HG03442 (cell line): ENCODE measurements around the gene ARFGAP2.
A peak's percentile ranks its signal among the peaks of the same experiment; 100 is the strongest.
"Not testable (repeated sequence)": the region's sequence is repeated elsewhere in the genome, so short reads cannot be mapped to it uniquely, and the experiment has no call there.

Source experiments
- ATAC-seq: cut with Tn5 transposase; IDR thresholded peaks from one replicate; pipeline ENCODE4 v1.9.1; 2021; ENCODE audit warnings: mild to moderate bottlenecking, moderate library complexity; ENCODE audit not compliant: unreplicated experiment

The ARFGAP2 gene

GRCh38 chr11:47149782-47150181 lies 26.9 kb downstream of the ARFGAP2 start:
- ATAC-seq, result no peak

GRCh38 chr11:47148903-47149531 lies 27.7 kb downstream of the ARFGAP2 start:
- no peak for ATAC-seq

- no peak for ATAC-seq
Measured at GRCh38 chr11:47148270-47148669, 28.4 kb downstream of the ARFGAP2 start.

- no peak for ATAC-seq
Measured at GRCh38 chr11:47147681-47148080, 29.0 kb downstream of the ARFGAP2 start.

GRCh38 chr11:47147250-47147649 lies 29.4 kb downstream of the ARFGAP2 start:
- ATAC-seq, result no peak

- no peak for ATAC-seq
Measured at GRCh38 chr11:47144541-47144940, 32.1 kb downstream of the ARFGAP2 start.

- ATAC-seq, result no peak
Measured at GRCh38 chr11:47143322-47143721, 33.4 kb downstream of the ARFGAP2 start.

- no peak for ATAC-seq
Measured at GRCh38 chr11:47139878-47140277, 36.8 kb downstream of the ARFGAP2 start.

GRCh38 chr11:47137476-47137875 lies 39.2 kb downstream of the ARFGAP2 start:
- no peak for ATAC-seq

GRCh38 chr11:47136921-47137320 lies 39.8 kb downstream of the ARFGAP2 start:
- ATAC-seq, result no peak

GRCh38 chr11:47136327-47136726 lies 40.4 kb downstream of the ARFGAP2 start:
- no peak for ATAC-seq

- ATAC-seq, result no peak
Measured at GRCh38 chr11:47132981-47133380, 43.7 kb downstream of the ARFGAP2 start.

- no peak for ATAC-seq
Measured at GRCh38 chr11:47132490-47132889, 44.2 kb downstream of the ARFGAP2 start.

- ATAC-seq, result peak; percentile 46
Measured at GRCh38 chr11:47131136-47131535, 45.5 kb downstream of the ARFGAP2 start.

- no peak for ATAC-seq
Measured at GRCh38 chr11:47130543-47130942, 46.1 kb downstream of the ARFGAP2 start.

- no peak for ATAC-seq
Measured at GRCh38 chr11:47127213-47127612, 49.5 kb downstream of the ARFGAP2 start.

- ATAC-seq, result no peak
Measured at GRCh38 chr11:47125083-47125482, 51.6 kb downstream of the ARFGAP2 start.

- ATAC-seq, result no peak
Measured at GRCh38 chr11:47124675-47125074, 52.0 kb downstream of the ARFGAP2 start.

- no peak for ATAC-seq
Measured at GRCh38 chr11:47123094-47123493, 53.6 kb downstream of the ARFGAP2 start.

GRCh38 chr11:47121731-47122130 lies 54.9 kb downstream of the ARFGAP2 start:
- ATAC-seq, result no peak

- ATAC-seq, result no peak
Measured at GRCh38 chr11:47121056-47121455, 55.6 kb downstream of the ARFGAP2 start.

- not testable (repeated sequence) for ATAC-seq
Measured at GRCh38 chr11:47118958-47119688, 57.6 kb downstream of the ARFGAP2 start.
